Ishikawa (cell line): ENCODE measurements around the gene APOA4.

ENCODE experiments used
- CEBPB ChIP-seq: IDR thresholded peaks from 2 replicates; pipeline ENCODE4 v1.6.1; 2012
- CREB1 ChIP-seq: IDR thresholded peaks from 2 replicates; pipeline ENCODE4 v1.6.1; 2012; ENCODE audit warnings: low read depth
- EGR1 ChIP-seq: IDR thresholded peaks from 2 replicates; pipeline ENCODE4 v1.6.1; 2012
- EP300 ChIP-seq: IDR thresholded peaks from 2 replicates; pipeline ENCODE4 v1.6.1; 2012; ENCODE audit warnings: borderline replicate concordance
- FOXM1 ChIP-seq: IDR thresholded peaks from 2 replicates; pipeline ENCODE4 v1.6.1; 2012; ENCODE audit warnings: low read depth, borderline replicate concordance
- NFIC ChIP-seq: IDR thresholded peaks from 2 replicates; pipeline ENCODE4 v1.6.1; 2012
- RAD21 ChIP-seq: IDR thresholded peaks from 2 replicates; pipeline ENCODE4 v1.6.1; 2012; ENCODE audit warnings: low read depth
- REST ChIP-seq: IDR thresholded peaks from 2 replicates; pipeline ENCODE4 v1.6.1; 2012; ENCODE audit warnings: low read depth, mild to moderate bottlenecking
- TAF1 ChIP-seq: IDR thresholded peaks from 2 replicates; pipeline ENCODE4 v1.6.1; 2012; ENCODE audit warnings: low read depth, mild to moderate bottlenecking
- TCF12 ChIP-seq: IDR thresholded peaks from 2 replicates; pipeline ENCODE4 v1.6.1; 2012; ENCODE audit warnings: low read depth
- TEAD4 ChIP-seq: IDR thresholded peaks from 2 replicates; pipeline ENCODE4 v1.6.1; 2012
- YY1 ChIP-seq: IDR thresholded peaks from 2 replicates; pipeline ENCODE4 v1.6.1; 2012; ENCODE audit warnings: low read depth
- ZBTB7A ChIP-seq: IDR thresholded peaks from 2 replicates; pipeline ENCODE4 v1.6.1; 2012; ENCODE audit warnings: low read depth
- TF ChIP-seq, protein P1 (sequence below): IDR thresholded peaks from 2 replicates; pipeline ENCODE4 v1.6.1; 2012
- TF ChIP-seq, protein P2 (sequence below): IDR thresholded peaks from 2 replicates; pipeline ENCODE4 v1.6.1; 2012

APOA4 gene

DNA sequence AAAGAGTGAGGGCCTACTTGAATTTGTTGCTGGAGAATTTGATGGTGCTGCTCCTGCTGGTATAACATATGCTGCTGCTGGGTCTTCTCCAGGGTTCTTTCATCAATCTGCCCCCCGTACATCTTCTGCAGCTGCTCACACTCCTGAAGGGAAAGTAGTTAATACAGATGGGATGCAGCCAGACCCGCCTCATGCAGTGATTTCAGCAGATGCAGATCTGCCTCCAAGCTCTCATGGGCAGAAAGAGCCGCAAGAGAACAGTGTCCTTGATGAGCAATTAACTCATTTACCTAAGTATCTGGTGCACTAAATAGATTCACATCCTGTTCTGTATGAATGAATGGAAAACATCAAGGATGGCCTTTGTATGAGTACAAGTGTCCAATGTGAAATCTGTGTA, 39.1 kb upstream of the APOA4 start:
- no peak for TF ChIP-seq EGR1
- TF ChIP-seq TAF1: no peak
- TF ChIP-seq, protein P1, sequence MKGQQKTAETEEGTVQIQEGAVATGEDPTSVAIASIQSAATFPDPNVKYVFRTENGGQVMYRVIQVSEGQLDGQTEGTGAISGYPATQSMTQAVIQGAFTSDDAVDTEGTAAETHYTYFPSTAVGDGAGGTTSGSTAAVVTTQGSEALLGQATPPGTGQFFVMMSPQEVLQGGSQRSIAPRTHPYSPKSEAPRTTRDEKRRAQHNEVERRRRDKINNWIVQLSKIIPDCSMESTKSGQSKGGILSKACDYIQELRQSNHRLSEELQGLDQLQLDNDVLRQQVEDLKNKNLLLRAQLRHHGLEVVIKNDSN: no peak
- TF ChIP-seq CREB1: no peak
- no peak for TF ChIP-seq REST
- TF ChIP-seq NFIC: no peak
- TF ChIP-seq TEAD4: no peak
- no peak for TF ChIP-seq ZBTB7A
- TF ChIP-seq RAD21: no peak
- TF ChIP-seq, protein P2, sequence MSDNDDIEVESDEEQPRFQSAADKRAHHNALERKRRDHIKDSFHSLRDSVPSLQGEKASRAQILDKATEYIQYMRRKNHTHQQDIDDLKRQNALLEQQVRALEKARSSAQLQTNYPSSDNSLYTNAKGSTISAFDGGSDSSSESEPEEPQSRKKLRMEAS: no peak
- TF ChIP-seq FOXM1: no peak
- no peak for TF ChIP-seq CEBPB
- TF ChIP-seq YY1: no peak
- no peak for TF ChIP-seq EP300
- no peak for TF ChIP-seq TCF12

DNA sequence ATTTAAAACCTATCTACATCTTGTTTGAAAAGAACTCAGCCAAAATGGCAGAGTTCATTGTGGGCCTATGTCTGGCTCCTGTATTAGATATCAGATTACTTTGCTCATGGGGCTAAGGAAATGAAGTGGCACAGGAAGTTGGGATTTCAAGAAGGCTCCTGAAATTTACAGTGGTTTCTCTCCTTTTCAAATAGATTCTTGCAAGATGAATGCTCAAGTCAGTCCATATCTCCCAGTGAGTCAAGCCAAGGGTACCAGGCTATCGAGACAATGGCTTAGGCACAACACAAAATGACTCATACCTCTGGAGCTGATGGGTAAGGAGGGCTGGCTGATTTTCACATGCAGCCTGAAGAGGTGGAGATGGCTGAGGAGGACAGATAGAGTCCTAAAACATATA, 38.4 kb upstream of the APOA4 start:
- TF ChIP-seq, protein P2: no peak

GRCh38 chr11:116860303-116860702, 37.2 kb upstream of the APOA4 start:
- TF ChIP-seq, protein P2: no peak
- TF ChIP-seq RAD21: no peak
- TF ChIP-seq NFIC: no peak
- no peak for TF ChIP-seq ZBTB7A
- TF ChIP-seq TEAD4: no peak
- TF ChIP-seq FOXM1: no peak
- TF ChIP-seq YY1: no peak
- TF ChIP-seq EGR1: no peak

DNA sequence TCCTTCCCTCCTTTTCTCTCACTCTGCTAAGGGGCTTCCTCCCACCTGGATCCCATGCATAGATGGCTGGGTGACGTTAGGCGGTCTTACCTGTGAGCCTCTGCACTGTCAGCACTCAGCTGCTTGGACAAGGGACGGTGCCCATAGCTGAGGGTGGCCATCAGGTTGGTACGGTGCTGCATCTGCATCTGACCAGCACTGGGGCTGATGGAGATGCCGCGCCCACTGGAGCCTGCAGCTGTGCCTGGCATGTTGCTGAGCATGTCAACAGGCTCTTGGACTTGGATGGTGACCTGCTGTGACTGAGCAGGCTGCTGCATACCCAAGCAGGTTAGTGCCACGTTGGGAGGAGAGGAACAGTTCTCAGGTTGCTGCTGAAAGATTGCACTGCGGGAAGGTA, 36.1 kb upstream of the APOA4 start:
- TF ChIP-seq EGR1 (no peak), CREB1 (no peak), TAF1 (no peak), TEAD4 (no peak), EP300 (no peak), TCF12 (no peak), CEBPB (no peak), YY1 (no peak), RAD21 (no peak), REST (no peak), FOXM1 (no peak), ZBTB7A (no peak)
- TF ChIP-seq, protein P2: no peak
- TF ChIP-seq, protein P1: no peak

DNA sequence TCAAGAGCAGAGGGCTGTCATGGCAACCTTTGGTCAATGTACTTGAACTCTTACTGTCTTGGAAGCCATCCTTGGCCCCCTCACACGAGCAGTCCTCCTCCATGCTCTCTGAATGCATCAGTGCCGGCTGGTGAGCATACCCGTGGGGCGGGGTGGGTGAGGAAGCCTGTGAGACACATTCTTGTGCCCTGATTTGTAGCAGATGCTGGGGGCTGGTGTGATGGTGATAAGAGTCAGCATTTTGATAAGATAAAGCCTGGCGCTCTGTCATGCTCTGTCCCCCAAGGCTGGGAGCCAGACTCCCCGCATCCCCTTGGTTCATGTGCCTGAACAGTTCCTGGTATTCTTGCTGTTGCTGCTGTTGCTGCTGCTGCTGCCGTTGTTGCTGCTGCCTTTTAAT, 34.8 kb upstream of the APOA4 start:
- TF ChIP-seq TEAD4 (no peak), CREB1 (no peak), ZBTB7A (no peak), CEBPB (no peak), REST (no peak), RAD21 (no peak), FOXM1 (no peak), NFIC (no peak)
- TF ChIP-seq, protein P1: no peak
